Mesenchymal stem cell (in vitro differentiated cells and primary cell): ENCODE measurements around the gene SHC3.

ENCODE experiments used
- DNase-seq: peaks from one replicate; pipeline ENCODE4 v3.0.0-alpha.2; 2013
- H2AFZ ChIP-seq: one replicate; pipeline ENCODE4 v1.6.1; 2013; ENCODE audit warnings: low read depth, mild to moderate bottlenecking, control low read depth, inconsistent platforms, low read length, moderate library complexity
- H2AK5ac ChIP-seq: 2 replicates; pipeline ENCODE4 v1.6.1; 2013; ENCODE audit warnings: low read length, moderate library complexity, mild to moderate bottlenecking, inconsistent platforms; ENCODE audit not compliant: severe bottlenecking
- H2BK120ac ChIP-seq: one replicate; pipeline ENCODE4 v1.6.1; 2013; ENCODE audit warnings: low read depth, mild to moderate bottlenecking, inconsistent platforms, low read length, moderate library complexity
- H2BK12ac ChIP-seq, 2 experiments: one replicate each; pipeline ENCODE4 v1.6.1; 2013; ENCODE audit warnings: inconsistent platforms in 2 of 2, low read length in 2 of 2, mild to moderate bottlenecking in 2 of 2, moderate library complexity in 2 of 2, control low read depth in 1 of 2
- H2BK15ac ChIP-seq: one replicate; pipeline ENCODE4 v1.6.1; 2013; ENCODE audit warnings: mild to moderate bottlenecking, low read depth, inconsistent platforms; ENCODE audit not compliant: poor library complexity, severe bottlenecking
- H2BK5ac ChIP-seq: 2 replicates; pipeline ENCODE4 v1.6.1; 2013; ENCODE audit warnings: low read depth, mild to moderate bottlenecking, low read length, control low read depth, inconsistent platforms; ENCODE audit not compliant: poor library complexity, severe bottlenecking
- H3K14ac ChIP-seq, 2 experiments: one replicate each; pipeline ENCODE4 v1.6.1; 2013; ENCODE audit warnings: inconsistent platforms in 2 of 2, low read length in 2 of 2, control low read depth in 1 of 2, mild to moderate bottlenecking in 1 of 2, moderate library complexity in 1 of 2
- H3K18ac ChIP-seq, 2 experiments: one replicate each; pipeline ENCODE4 v1.6.1; 2013; ENCODE audit warnings: inconsistent platforms in 2 of 2, low read length in 2 of 2, control low read depth in 1 of 2, low read depth in 1 of 2, mild to moderate bottlenecking in 1 of 2
- H3K23ac ChIP-seq, 2 experiments: one replicate each; pipeline ENCODE4 v1.6.1; 2013; ENCODE audit warnings: inconsistent platforms in 2 of 2, low read length in 2 of 2, mild to moderate bottlenecking in 2 of 2, moderate library complexity in 2 of 2, control low read depth in 1 of 2
- H3K27ac ChIP-seq: 2 replicates; pipeline ENCODE4 v1.5.1; 2013; ENCODE audit warnings: mild to moderate bottlenecking, moderate library complexity, low read length, control low read depth, inconsistent platforms; ENCODE audit not compliant: poor library complexity, severe bottlenecking
- H3K27me3 ChIP-seq, 2 experiments: 2 replicates each; pipeline versions ENCODE4 v1.6.1 to v1.7.0; 2013; ENCODE audit warnings: low read length in 2 of 2, mild to moderate bottlenecking in 2 of 2, moderate library complexity in 2 of 2, control low read depth in 1 of 2, inconsistent platforms in 1 of 2; ENCODE audit not compliant: control insufficient read depth in 1 of 2, insufficient read depth in 1 of 2
- H3K36me3 ChIP-seq, 2 experiments: 2 replicates each; pipeline versions ENCODE4 v1.6.1 to v1.7.0; 2013; ENCODE audit warnings: low read length in 2 of 2, control low read depth in 1 of 2, inconsistent platforms in 1 of 2, low read depth in 1 of 2, mild to moderate bottlenecking in 1 of 2; ENCODE audit not compliant: insufficient read depth in 2 of 2, control insufficient read depth in 1 of 2
- H3K4ac ChIP-seq, 2 experiments: one replicate each; pipeline ENCODE4 v1.6.1; 2013; ENCODE audit warnings: inconsistent platforms in 2 of 2, low read length in 2 of 2, mild to moderate bottlenecking in 2 of 2, moderate library complexity in 2 of 2, control low read depth in 1 of 2, low read depth in 1 of 2
- H3K4me1 ChIP-seq: 2 replicates; pipeline ENCODE4 v1.6.1; 2013; ENCODE audit warnings: low read depth, low read length, control low read depth; ENCODE audit not compliant: control insufficient read depth, insufficient read depth
- H3K4me2 ChIP-seq: 2 replicates; pipeline ENCODE4 v1.6.1; 2013; ENCODE audit warnings: low read length, mild to moderate bottlenecking, inconsistent platforms; ENCODE audit not compliant: poor library complexity, severe bottlenecking
- H3K4me3 ChIP-seq, 2 experiments: 2 replicates each; pipeline versions ENCODE4 v1.5.1 to v1.7.0; 2013; ENCODE audit warnings: low read length in 2 of 2, mild to moderate bottlenecking in 2 of 2, control low read depth in 1 of 2, low read depth in 1 of 2; ENCODE audit not compliant: insufficient read depth in 1 of 2
- H3K79me1 ChIP-seq: replicated peaks from 2 replicates; pipeline ENCODE4 v1.6.1; 2013; ENCODE audit warnings: mild to moderate bottlenecking, control low read depth, low read length, inconsistent platforms; ENCODE audit not compliant: poor library complexity, severe bottlenecking
- H3K9ac ChIP-seq: 2 replicates; pipeline ENCODE4 v1.7.0; 2013; ENCODE audit warnings: mild to moderate bottlenecking, low read length, moderate library complexity
- H3K9me3 ChIP-seq: 2 replicates; pipeline ENCODE4 v1.7.0; 2013; ENCODE audit warnings: mild to moderate bottlenecking, low read length; ENCODE audit not compliant: control insufficient read depth
- H4K8ac ChIP-seq: one replicate; pipeline ENCODE4 v1.6.1; 2013; ENCODE audit warnings: inconsistent platforms, mild to moderate bottlenecking, low read length, moderate library complexity
- H4K91ac ChIP-seq: one replicate; pipeline ENCODE4 v1.6.1; 2013; ENCODE audit warnings: mild to moderate bottlenecking, low read length, inconsistent platforms
- WGBS: methylation state at CpG from one replicate; pipeline ENCODE4 v1.1.7; 2013; ENCODE audit warnings: mixed read lengths; 5-methylcytosine and 5-hydroxymethylcytosine counted together

Gene SHC3

GRCh38 chr9:89194421-89195130 lies 16.0 kb upstream of the SHC3 start:
- peaks cover 25% of the 10 kb centered on the region for H3K9me3 ChIP-seq
- H3K27ac ChIP-seq = no peak overlapping the region
- no peak overlapping the region for H2BK5ac ChIP-seq
- H2AFZ ChIP-seq = no peak overlapping the region
- no peak overlapping the region for H2AK5ac ChIP-seq
- no peak overlapping the region for H3K9ac ChIP-seq
- no peak overlapping the region for H3K4ac ChIP-seq
- H3K18ac ChIP-seq = no peak overlapping the region
- no peaks in the 10 kb centered on the region for H3K36me3 ChIP-seq
- no peak overlapping the region for H4K91ac ChIP-seq
- H3K27me3 ChIP-seq = no peaks in the 10 kb centered on the region
- H2BK120ac ChIP-seq = no peak overlapping the region
- H3K4me1 ChIP-seq = no peaks in the 10 kb centered on the region
- no peak overlapping the region for H2BK15ac ChIP-seq
- H3K79me1 ChIP-seq = no peaks in the 10 kb centered on the region
- WGBS = 63% methylated on average over 1 of the region's 4 CpGs
- no peak for DNase-seq
- H3K4me3 ChIP-seq = no peak overlapping the region
- no peak overlapping the region for H3K23ac ChIP-seq
- no peak overlapping the region for H4K8ac ChIP-seq
- no peak overlapping the region for H3K4me2 ChIP-seq
- no peak overlapping the region for H2BK12ac ChIP-seq
- no peak overlapping the region for H3K14ac ChIP-seq

GRCh38 chr9:89191004-89191403 lies 12.4 kb upstream of the SHC3 start:
- H2BK12ac ChIP-seq = no peak overlapping the region
- H2BK5ac ChIP-seq = no peak overlapping the region
- no peak overlapping the region for H3K4me3 ChIP-seq
- no peak overlapping the region for H3K4me2 ChIP-seq
- no peaks in the 10 kb centered on the region for H3K36me3 ChIP-seq
- H3K27me3 ChIP-seq = no peaks in the 10 kb centered on the region
- H3K4ac ChIP-seq = no peak overlapping the region
- no peak overlapping the region for H2BK15ac ChIP-seq
- no peak overlapping the region for H4K91ac ChIP-seq
- no peak overlapping the region for H3K14ac ChIP-seq
- no peak overlapping the region for H3K9ac ChIP-seq
- H2AFZ ChIP-seq = no peak overlapping the region
- peaks cover 10% of the 10 kb centered on the region for H3K9me3 ChIP-seq
- H3K23ac ChIP-seq = no peak overlapping the region
- no peak overlapping the region for H4K8ac ChIP-seq
- H3K27ac ChIP-seq = no peak overlapping the region
- H3K18ac ChIP-seq = no peak overlapping the region
- H3K79me1 ChIP-seq = no peaks in the 10 kb centered on the region
- H2BK120ac ChIP-seq = no peak overlapping the region
- no peaks in the 10 kb centered on the region for H3K4me1 ChIP-seq
- peak; percentile 17 for DNase-seq
- no peak overlapping the region for H2AK5ac ChIP-seq

- Histone ChIP-seq H3K14ac (no peak overlapping the region), H3K27ac (no peak overlapping the region), H3K27me3 (peaks cover 0 to 5% of the 10 kb centered on the region in 2 experiments), H3K4me2 (no peak overlapping the region), H3K9ac (no peak overlapping the region), H3K18ac (no peak overlapping the region), H3K9me3 (peaks cover 10% of the 10 kb centered on the region), H2AK5ac (no peak overlapping the region), H2BK12ac (no peak overlapping the region), H2AFZ (no peak overlapping the region), H3K79me1 (no peaks in the 10 kb centered on the region), H2BK120ac (no peak overlapping the region), H2BK5ac (no peak overlapping the region), H3K23ac (no peak overlapping the region), H4K91ac (no peak overlapping the region), H3K4me1 (no peaks in the 10 kb centered on the region), H2BK15ac (no peak overlapping the region), H3K4me3 (no peak overlapping the region), H3K36me3 (no peaks in the 10 kb centered on the region), H4K8ac (no peak overlapping the region), H3K4ac (no peak overlapping the region)
- peak; percentile 5 for DNase-seq
- 93% methylated on average over 1 of the region's 2 CpGs for WGBS
Measured at GRCh38 chr9:89189215-89189614, 10.6 kb upstream of the SHC3 start.

- no peak overlapping the region for H2AK5ac ChIP-seq
- H4K8ac ChIP-seq = no peak overlapping the region
- H3K18ac ChIP-seq = no peak overlapping the region
- H3K27ac ChIP-seq = no peak overlapping the region
- no peak overlapping the region for H3K4me2 ChIP-seq
- H3K4ac ChIP-seq = no peak overlapping the region
- H3K36me3 ChIP-seq = no peaks in the 10 kb centered on the region
- H3K4me1 ChIP-seq = no peaks in the 10 kb centered on the region
- no peak overlapping the region for H3K9ac ChIP-seq
- no peak overlapping the region for H2BK120ac ChIP-seq
- no peak overlapping the region for H2BK12ac ChIP-seq
- peaks cover 9% of the 10 kb centered on the region for H3K9me3 ChIP-seq
- H4K91ac ChIP-seq = no peak overlapping the region
- H3K79me1 ChIP-seq = no peaks in the 10 kb centered on the region
- no peak overlapping the region for H3K14ac ChIP-seq
- WGBS = no CpG with 5 or more reads among the region's 1 CpG
- no peak overlapping the region for H3K23ac ChIP-seq
- DNase-seq = no peak
- H2BK5ac ChIP-seq = no peak overlapping the region
- peaks cover 0 to 8% of the 10 kb centered on the region in 2 experiments for H3K27me3 ChIP-seq
- no peak overlapping the region for H2BK15ac ChIP-seq
- H3K4me3 ChIP-seq = no peak overlapping the region
- H2AFZ ChIP-seq = no peak overlapping the region
Measured at GRCh38 chr9:89187950-89188349, 9.3 kb upstream of the SHC3 start.
